ENCODE measurements around the gene DDX24. TPM values are rescaled to one million over a fixed set of nuclear protein-coding genes. Genes with fewer than 3 reads are reported as not detected.

DDX24 gene
- total RNA-seq, 2 donors from 2014 or later = 131 to 137 TPM

GRCh38 chr14:94031883-94032279 is 49.1 kb downstream of the DDX24 start:
- H3K9me3 Mint-ChIP-seq = peaks cover 14% of the 10 kb centered on the region
- no peak overlapping the region for H3K27ac Mint-ChIP-seq
- Histone ChIP-seq H3K9ac (ENCODE audit: extremely low read depth, low read length, poor library complexity, severe bottlenecking) (no peak overlapping the region), H3K4me1 (ENCODE audit: control insufficient read depth, insufficient read depth, low read length) (peaks cover 4% of the 10 kb centered on the region), H3K27ac (ENCODE audit: low read depth, low read length) (no peak overlapping the region), H3K27me3 (ENCODE audit: control insufficient read depth, insufficient read depth, low read length, poor library complexity, severe bottlenecking) (no peaks in the 10 kb centered on the region), H3K36me3 (ENCODE audit: control insufficient read depth, insufficient read depth, low read length) (no peaks in the 10 kb centered on the region), H3K9me3 (ENCODE audit: control insufficient read depth, low read length) (peaks cover 10% of the 10 kb centered on the region), H3K4me3 (ENCODE audit: low read length) (no peak overlapping the region)
- no peak for DNase-seq
- no peak overlapping the region for H3K4me3 Mint-ChIP-seq
- H3K4me1 Mint-ChIP-seq = peaks cover 14% of the 10 kb centered on the region
- H3K27me3 Mint-ChIP-seq (ENCODE audit: insufficient read depth) = no peaks in the 10 kb centered on the region
- 97% methylated on average over 6 of the region's 7 CpGs; no CpG with 5 or more reads in 1 of the 2 experiments for WGBS, 2 experiments (ENCODE audit: insufficient coverage in 1 of 2, insufficient read length in 1 of 2)
- peaks cover 4% of the 10 kb centered on the region for H3K36me3 Mint-ChIP-seq (ENCODE audit: low read depth)
- TF ChIP-seq, protein P1, sequence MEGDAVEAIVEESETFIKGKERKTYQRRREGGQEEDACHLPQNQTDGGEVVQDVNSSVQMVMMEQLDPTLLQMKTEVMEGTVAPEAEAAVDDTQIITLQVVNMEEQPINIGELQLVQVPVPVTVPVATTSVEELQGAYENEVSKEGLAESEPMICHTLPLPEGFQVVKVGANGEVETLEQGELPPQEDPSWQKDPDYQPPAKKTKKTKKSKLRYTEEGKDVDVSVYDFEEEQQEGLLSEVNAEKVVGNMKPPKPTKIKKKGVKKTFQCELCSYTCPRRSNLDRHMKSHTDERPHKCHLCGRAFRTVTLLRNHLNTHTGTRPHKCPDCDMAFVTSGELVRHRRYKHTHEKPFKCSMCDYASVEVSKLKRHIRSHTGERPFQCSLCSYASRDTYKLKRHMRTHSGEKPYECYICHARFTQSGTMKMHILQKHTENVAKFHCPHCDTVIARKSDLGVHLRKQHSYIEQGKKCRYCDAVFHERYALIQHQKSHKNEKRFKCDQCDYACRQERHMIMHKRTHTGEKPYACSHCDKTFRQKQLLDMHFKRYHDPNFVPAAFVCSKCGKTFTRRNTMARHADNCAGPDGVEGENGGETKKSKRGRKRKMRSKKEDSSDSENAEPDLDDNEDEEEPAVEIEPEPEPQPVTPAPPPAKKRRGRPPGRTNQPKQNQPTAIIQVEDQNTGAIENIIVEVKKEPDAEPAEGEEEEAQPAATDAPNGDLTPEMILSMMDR (conservative IDR thresholded peaks at IDR 0.05) = no peak

GRCh38 chr14:94031161-94031882 is 49.7 kb downstream of the DDX24 start:
- DNase-seq = no peak
- no peak overlapping the region for H3K9ac ChIP-seq (ENCODE audit: extremely low read depth, low read length, poor library complexity, severe bottlenecking)
- no peaks in the 10 kb centered on the region for H3K27me3 ChIP-seq (ENCODE audit: control insufficient read depth, insufficient read depth, low read length, poor library complexity, severe bottlenecking)
- Mint-ChIP-seq H3K4me3 (no peak overlapping the region), H3K9me3 (peaks cover 13% of the 10 kb centered on the region), H3K4me1 (peaks cover 10% of the 10 kb centered on the region), H3K36me3 (ENCODE audit: low read depth) (peaks cover 4% of the 10 kb centered on the region), H3K27me3 (ENCODE audit: insufficient read depth) (no peaks in the 10 kb centered on the region), H3K27ac (no peak overlapping the region)
- peaks cover 4% of the 10 kb centered on the region for H3K4me1 ChIP-seq (ENCODE audit: control insufficient read depth, insufficient read depth, low read length)
- H3K27ac ChIP-seq (ENCODE audit: low read depth, low read length) = no peak overlapping the region
- TF ChIP-seq, protein P1 (conservative IDR thresholded peaks at IDR 0.05) = no peak
- no peak overlapping the region for H3K4me3 ChIP-seq (ENCODE audit: low read length)
- peaks cover 10% of the 10 kb centered on the region for H3K9me3 ChIP-seq (ENCODE audit: control insufficient read depth, low read length)
- 90 to 95% methylated on average over 7 to 8 of the region's 8 CpGs for WGBS, 2 experiments (ENCODE audit: insufficient coverage in 1 of 2, insufficient read length in 1 of 2)
- H3K36me3 ChIP-seq (ENCODE audit: control insufficient read depth, insufficient read depth, low read length) = no peaks in the 10 kb centered on the region

- Histone ChIP-seq H3K4me1 (ENCODE audit: control insufficient read depth, insufficient read depth, low read length) (no peaks in the 10 kb centered on the region), H3K4me3 (ENCODE audit: low read length) (no peak overlapping the region), H3K9ac (ENCODE audit: extremely low read depth, low read length, poor library complexity, severe bottlenecking) (no peak overlapping the region), H3K9me3 (ENCODE audit: control insufficient read depth, low read length) (peaks cover 10% of the 10 kb centered on the region), H3K27me3 (ENCODE audit: control insufficient read depth, insufficient read depth, low read length, poor library complexity, severe bottlenecking) (no peaks in the 10 kb centered on the region), H3K36me3 (ENCODE audit: control insufficient read depth, insufficient read depth, low read length) (no peaks in the 10 kb centered on the region), H3K27ac (ENCODE audit: low read depth, low read length) (no peak overlapping the region)
- peaks cover 4% of the 10 kb centered on the region for H3K36me3 Mint-ChIP-seq (ENCODE audit: low read depth)
- no peak overlapping the region for H3K27ac Mint-ChIP-seq
- no peaks in the 10 kb centered on the region for H3K27me3 Mint-ChIP-seq (ENCODE audit: insufficient read depth)
- no peak for DNase-seq
- TF ChIP-seq, protein P1 (conservative IDR thresholded peaks at IDR 0.05) = no peak
- peaks cover 10% of the 10 kb centered on the region for H3K9me3 Mint-ChIP-seq
- WGBS, 2 experiments (ENCODE audit: insufficient coverage in 1 of 2, insufficient read length in 1 of 2) = 93 to 97% methylated on average over 14 of the region's 14 CpGs
- H3K4me1 Mint-ChIP-seq = peaks cover 7% of the 10 kb centered on the region
- no peak overlapping the region for H3K4me3 Mint-ChIP-seq
Measured at GRCh38 chr14:94030571-94030970, 50.4 kb downstream of the DDX24 start.

Data from endodermal cell (in vitro differentiated cells).